ENCODE measurements around the gene RCOR2.

Gene RCOR2

GRCh38 chr11:63911440-63911839, 5.5 kb downstream of the RCOR2 start:
- ATAC-seq (ENCODE audit: low read depth), result no peak
- Histone ChIP-seq H3K36me3 (ENCODE audit: low read depth) (peaks cover 14% of the 10 kb centered on the region; the same call in 1 of the 2 replicates), H3K4me3 (ENCODE audit: severe bottlenecking) (no peak overlapping the region), H3K27me3 (ENCODE audit: insufficient read depth, poor library complexity, severe bottlenecking) (peaks cover 3% of the 10 kb centered on the region), H3K4me1 (ENCODE audit: insufficient read depth, poor library complexity, severe bottlenecking) (no peaks in the 10 kb centered on the region), H3K27ac (ENCODE audit: poor library complexity, severe bottlenecking) (no peak overlapping the region), H3K9me3 (ENCODE audit: severe bottlenecking) (no peaks in the 10 kb centered on the region)
- TF ChIP-seq, protein P1, sequence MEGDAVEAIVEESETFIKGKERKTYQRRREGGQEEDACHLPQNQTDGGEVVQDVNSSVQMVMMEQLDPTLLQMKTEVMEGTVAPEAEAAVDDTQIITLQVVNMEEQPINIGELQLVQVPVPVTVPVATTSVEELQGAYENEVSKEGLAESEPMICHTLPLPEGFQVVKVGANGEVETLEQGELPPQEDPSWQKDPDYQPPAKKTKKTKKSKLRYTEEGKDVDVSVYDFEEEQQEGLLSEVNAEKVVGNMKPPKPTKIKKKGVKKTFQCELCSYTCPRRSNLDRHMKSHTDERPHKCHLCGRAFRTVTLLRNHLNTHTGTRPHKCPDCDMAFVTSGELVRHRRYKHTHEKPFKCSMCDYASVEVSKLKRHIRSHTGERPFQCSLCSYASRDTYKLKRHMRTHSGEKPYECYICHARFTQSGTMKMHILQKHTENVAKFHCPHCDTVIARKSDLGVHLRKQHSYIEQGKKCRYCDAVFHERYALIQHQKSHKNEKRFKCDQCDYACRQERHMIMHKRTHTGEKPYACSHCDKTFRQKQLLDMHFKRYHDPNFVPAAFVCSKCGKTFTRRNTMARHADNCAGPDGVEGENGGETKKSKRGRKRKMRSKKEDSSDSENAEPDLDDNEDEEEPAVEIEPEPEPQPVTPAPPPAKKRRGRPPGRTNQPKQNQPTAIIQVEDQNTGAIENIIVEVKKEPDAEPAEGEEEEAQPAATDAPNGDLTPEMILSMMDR (IDR thresholded peaks at IDR 0.05; ENCODE audit: poor library complexity, severe bottlenecking), result no peak
- no peak for DNase-seq (ENCODE audit: low spot score)

DNA sequence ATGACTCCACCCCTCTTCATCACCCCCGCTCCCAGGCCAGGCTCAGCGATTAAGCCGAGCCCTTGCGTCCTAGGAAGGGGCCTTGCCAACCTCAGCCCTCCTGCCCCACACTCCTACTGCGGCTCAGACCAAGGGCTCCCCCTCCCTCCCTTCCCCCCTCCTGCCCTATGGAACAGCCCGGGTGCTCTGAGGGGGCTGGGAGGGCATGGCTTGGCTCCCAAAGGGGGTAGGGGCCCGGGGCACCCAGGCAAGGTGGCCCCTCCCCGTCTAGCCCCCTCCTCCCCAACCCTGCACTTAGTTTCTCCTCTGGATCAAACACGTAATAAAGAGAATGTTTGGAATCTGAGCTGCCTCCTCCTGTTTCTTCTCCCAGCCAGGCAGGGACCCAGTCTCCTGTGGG, 6.3 kb downstream of the RCOR2 start:
- no peaks in the 10 kb centered on the region for H3K27me3 ChIP-seq (ENCODE audit: insufficient read depth, poor library complexity, severe bottlenecking)
- peaks cover 19% of the 10 kb centered on the region for H3K36me3 ChIP-seq (ENCODE audit: low read depth)
- no peak overlapping the region for H3K4me3 ChIP-seq (ENCODE audit: severe bottlenecking)
- no peaks in the 10 kb centered on the region for H3K9me3 ChIP-seq (ENCODE audit: severe bottlenecking)
- H3K27ac ChIP-seq (ENCODE audit: poor library complexity, severe bottlenecking), result no peak overlapping the region
- no peaks in the 10 kb centered on the region for H3K4me1 ChIP-seq (ENCODE audit: insufficient read depth, poor library complexity, severe bottlenecking)
- TF ChIP-seq, protein P1 (IDR thresholded peaks at IDR 0.05; ENCODE audit: poor library complexity, severe bottlenecking), result no peak
- DNase-seq (ENCODE audit: low spot score) (no peak), ATAC-seq (ENCODE audit: low read depth) (no peak)

GRCh38 chr11:63909591-63910506, 7.1 kb downstream of the RCOR2 start:
- Histone ChIP-seq H3K4me3 (ENCODE audit: severe bottlenecking) (no peak overlapping the region), H3K36me3 (ENCODE audit: low read depth) (peaks cover 24% of the 10 kb centered on the region), H3K4me1 (ENCODE audit: insufficient read depth, poor library complexity, severe bottlenecking) (no peaks in the 10 kb centered on the region), H3K9me3 (ENCODE audit: severe bottlenecking) (no peaks in the 10 kb centered on the region), H3K27ac (ENCODE audit: poor library complexity, severe bottlenecking) (no peak overlapping the region), H3K27me3 (ENCODE audit: insufficient read depth, poor library complexity, severe bottlenecking) (no peaks in the 10 kb centered on the region)
- TF ChIP-seq, protein P1 (IDR thresholded peaks at IDR 0.05; ENCODE audit: poor library complexity, severe bottlenecking), result no peak
- DNase-seq (ENCODE audit: low spot score) (no peak), ATAC-seq (ENCODE audit: low read depth) (no peak)

GRCh38 chr11:63908631-63909401, 8.1 kb downstream of the RCOR2 start:
- Histone ChIP-seq H3K27ac (ENCODE audit: poor library complexity, severe bottlenecking) (no peak overlapping the region), H3K27me3 (ENCODE audit: insufficient read depth, poor library complexity, severe bottlenecking) (no peaks in the 10 kb centered on the region), H3K4me1 (ENCODE audit: insufficient read depth, poor library complexity, severe bottlenecking) (no peaks in the 10 kb centered on the region), H3K36me3 (ENCODE audit: low read depth) (peaks cover 35% of the 10 kb centered on the region), H3K4me3 (ENCODE audit: severe bottlenecking) (no peak overlapping the region), H3K9me3 (ENCODE audit: severe bottlenecking) (no peaks in the 10 kb centered on the region)
- TF ChIP-seq, protein P1 (IDR thresholded peaks at IDR 0.05; ENCODE audit: poor library complexity, severe bottlenecking), result no peak
- DNase-seq (ENCODE audit: low spot score) (no peak), ATAC-seq (ENCODE audit: low read depth) (no peak)
